Activated effector memory CD4-positive, alpha-beta T cell treated with Interleukin-2 at 50 U/mL for 16 hours (primary cell): ENCODE data around the gene MORN5.

Source experiments
- DNase-seq: peaks from one replicate; pipeline ENCODE4 v3.0.0-alpha.2; 2020

The MORN5 gene

GRCh38 chr9:122144836-122145591 lies 14.7 kb upstream of the MORN5 start:
- no peak for DNase-seq

GRCh38 chr9:122145592-122145863 lies 14.2 kb upstream of the MORN5 start:
- no peak for DNase-seq

- no peak for DNase-seq
Measured at GRCh38 chr9:122151267-122151828, 8.4 kb upstream of the MORN5 start.

- DNase-seq, result no peak
Measured at GRCh38 chr9:122155796-122156195, 3.9 kb upstream of the MORN5 start.

GRCh38 chr9:122158202-122158601 lies 1.5 kb upstream of the MORN5 start:
- DNase-seq, result no peak

- no peak for DNase-seq
Measured at GRCh38 chr9:122159925-122160246, 178 bp downstream of the MORN5 start.

- DNase-seq, result no peak
Measured at GRCh38 chr9:122162415-122162814, 2.7 kb downstream of the MORN5 start.

- no peak for DNase-seq
Measured at GRCh38 chr9:122164286-122164685, 4.6 kb downstream of the MORN5 start.

GRCh38 chr9:122168356-122168755 lies 8.6 kb downstream of the MORN5 start:
- no peak for DNase-seq

- no peak for DNase-seq
Measured at GRCh38 chr9:122172131-122172530, 12.4 kb downstream of the MORN5 start.

GRCh38 chr9:122173670-122174069 lies 14.0 kb downstream of the MORN5 start:
- no peak for DNase-seq

- no peak for DNase-seq
Measured at GRCh38 chr9:122176916-122177315, 17.2 kb downstream of the MORN5 start.

- no peak for DNase-seq
Measured at GRCh38 chr9:122179054-122179689, 19.5 kb downstream of the MORN5 start.

GRCh38 chr9:122179690-122180074 lies 20.0 kb downstream of the MORN5 start:
- DNase-seq, result no peak

- no peak for DNase-seq
Measured at GRCh38 chr9:122180633-122181032, 20.9 kb downstream of the MORN5 start.

- DNase-seq, result no peak
Measured at GRCh38 chr9:122183501-122183900, 23.8 kb downstream of the MORN5 start.

- DNase-seq, result no peak
Measured at GRCh38 chr9:122184551-122184950, 24.8 kb downstream of the MORN5 start.

- no peak for DNase-seq
Measured at GRCh38 chr9:122186301-122186700, 26.6 kb downstream of the MORN5 start.

GRCh38 chr9:122186777-122187470 lies 27.2 kb downstream of the MORN5 start:
- no peak for DNase-seq

GRCh38 chr9:122188369-122188768 lies 28.7 kb downstream of the MORN5 start:
- no peak for DNase-seq

- DNase-seq, result no peak
Measured at GRCh38 chr9:122190597-122191381, 31.1 kb downstream of the MORN5 start.

GRCh38 chr9:122191584-122191983 lies 31.9 kb downstream of the MORN5 start:
- no peak for DNase-seq

GRCh38 chr9:122192261-122192875 lies 32.7 kb downstream of the MORN5 start:
- no peak for DNase-seq
